HUES64 (cell line): ENCODE data around the gene PLOD3.

Experiments used
- H3K27ac ChIP-seq: 2 replicates; pipeline ENCODE4 v1.7.0; 2013; ENCODE audit warnings: low read depth, low read length, inconsistent platforms
- H3K27me3 ChIP-seq: 2 replicates; pipeline ENCODE4 v1.6.1; 2013; ENCODE audit warnings: mild to moderate bottlenecking, low read length; ENCODE audit not compliant: insufficient read depth
- H3K36me3 ChIP-seq: 2 replicates; pipeline ENCODE4 v1.6.1; 2013; ENCODE audit warnings: mild to moderate bottlenecking, low read length; ENCODE audit not compliant: insufficient read depth
- H3K4me1 ChIP-seq: 2 replicates; pipeline ENCODE4 v1.6.1; 2013; ENCODE audit warnings: mild to moderate bottlenecking, low read length, moderate library complexity; ENCODE audit not compliant: insufficient read depth
- H3K4me3 ChIP-seq: 2 replicates; pipeline ENCODE4 v1.5.1; 2013; ENCODE audit warnings: mild to moderate bottlenecking, low read length, moderate library complexity
- H3K9ac ChIP-seq: 2 replicates; pipeline ENCODE4 v1.6.1; 2013; ENCODE audit warnings: mild to moderate bottlenecking, low read depth, low read length
- H3K9me3 ChIP-seq: 2 replicates; pipeline ENCODE4 v1.6.1; 2013; ENCODE audit warnings: low read depth, low read length; ENCODE audit not compliant: insufficient read depth
- WGBS: fragments of 150-250, 120-280 bp; methylation state at CpG from one replicate; pipeline ENCODE4 v1.1.7; 2013; ENCODE audit warnings: missing lambda C conversion rate; 5-methylcytosine and 5-hydroxymethylcytosine counted together

Gene PLOD3

GRCh38 chr7:101174322-101174854 is 43.0 kb downstream of the PLOD3 start:
- H3K9me3 ChIP-seq = no peaks in the 10 kb centered on the region
- WGBS = 49% methylated on average over 28 of the region's 28 CpGs
- H3K36me3 ChIP-seq = no peaks in the 10 kb centered on the region
- peak overlapping the region; percentile 52 for H3K4me3 ChIP-seq
- peaks cover 15% of the 10 kb centered on the region; the same call in 1 of the 2 replicates for H3K4me1 ChIP-seq
- no peak overlapping the region for H3K9ac ChIP-seq
- H3K27ac ChIP-seq = no peak overlapping the region
- peaks cover 100% of the 10 kb centered on the region for H3K27me3 ChIP-seq

GRCh38 chr7:101173752-101174244 is 43.6 kb downstream of the PLOD3 start:
- H3K36me3 ChIP-seq = no peaks in the 10 kb centered on the region
- WGBS = 16% methylated on average over 16 of the region's 16 CpGs
- peaks cover 21% of the 10 kb centered on the region; the same call in 1 of the 2 replicates for H3K4me1 ChIP-seq
- no peaks in the 10 kb centered on the region for H3K9me3 ChIP-seq
- peak overlapping the region; percentile 52 for H3K4me3 ChIP-seq
- H3K27me3 ChIP-seq = peaks cover 100% of the 10 kb centered on the region
- H3K9ac ChIP-seq = no peak overlapping the region
- H3K27ac ChIP-seq = no peak overlapping the region

- no peak overlapping the region for H3K27ac ChIP-seq
- peak overlapping the region; percentile 46 for H3K4me3 ChIP-seq
- H3K9me3 ChIP-seq = no peaks in the 10 kb centered on the region
- peaks cover 100% of the 10 kb centered on the region for H3K27me3 ChIP-seq
- no peaks in the 10 kb centered on the region for H3K36me3 ChIP-seq
- 4% methylated on average over 52 of the region's 53 CpGs for WGBS
- no peak overlapping the region for H3K9ac ChIP-seq
- H3K4me1 ChIP-seq = peaks cover 28% of the 10 kb centered on the region
Measured at GRCh38 chr7:101172854-101173751, 44.3 kb downstream of the PLOD3 start.

GRCh38 chr7:101172005-101172853 is 45.2 kb downstream of the PLOD3 start:
- Histone ChIP-seq H3K9ac (no peak overlapping the region), H3K27ac (no peak overlapping the region), H3K36me3 (no peaks in the 10 kb centered on the region), H3K4me3 (peak overlapping the region; percentile 46), H3K27me3 (peaks cover 98% of the 10 kb centered on the region), H3K9me3 (no peaks in the 10 kb centered on the region), H3K4me1 (peaks cover 34% of the 10 kb centered on the region)
- under 1% methylated on average over 76 of the region's 79 CpGs for WGBS

GRCh38 chr7:101171442-101171837 is 45.9 kb downstream of the PLOD3 start:
- Histone ChIP-seq H3K9ac (no peak overlapping the region), H3K4me1 (peaks cover 34% of the 10 kb centered on the region), H3K27me3 (peaks cover 90% of the 10 kb centered on the region), H3K9me3 (no peaks in the 10 kb centered on the region), H3K36me3 (no peaks in the 10 kb centered on the region), H3K4me3 (peak overlapping the region; percentile 46), H3K27ac (no peak overlapping the region)
- 4% methylated on average over 12 of the region's 13 CpGs for whole genome bisulfite sequencing

- 6% methylated on average over 16 of the region's 17 CpGs for WGBS
- Histone ChIP-seq H3K4me1 (peaks cover 34% of the 10 kb centered on the region), H3K4me3 (peak overlapping the region; percentile 43; the same call in 1 of the 2 replicates)
Measured at GRCh38 chr7:101170617-101171441, 46.6 kb downstream of the PLOD3 start.

GRCh38 chr7:101169838-101170551 is 47.4 kb downstream of the PLOD3 start:
- Histone ChIP-seq H3K27me3 (peaks cover 79% of the 10 kb centered on the region), H3K27ac (no peak overlapping the region), H3K9me3 (no peaks in the 10 kb centered on the region), H3K4me3 (peak overlapping the region; percentile 43), H3K9ac (peak overlapping the region; percentile 28; the same call in 1 of the 2 replicates), H3K4me1 (peaks cover 36% of the 10 kb centered on the region), H3K36me3 (no peaks in the 10 kb centered on the region)
- WGBS = 2% methylated on average over 32 of the region's 33 CpGs

More at GRCh38 chr7:101170617-101171441, 46.6 kb downstream of the PLOD3 start:
- H3K27ac ChIP-seq = no peak overlapping the region
- H3K36me3 ChIP-seq = no peaks in the 10 kb centered on the region
- H3K27me3 ChIP-seq = peaks cover 84% of the 10 kb centered on the region
- no peak overlapping the region for H3K9ac ChIP-seq
- H3K9me3 ChIP-seq = no peaks in the 10 kb centered on the region

GRCh38 chr7:101169110-101169837 is 48.1 kb downstream of the PLOD3 start:
- 1% methylated on average over 14 of the region's 18 CpGs for WGBS
- Histone ChIP-seq H3K4me3 (peak overlapping the region; percentile 43), H3K36me3 (no peaks in the 10 kb centered on the region), H3K27me3 (peaks cover 79% of the 10 kb centered on the region), H3K4me1 (peaks cover 40% of the 10 kb centered on the region), H3K9ac (peak overlapping the region; percentile 28; the same call in 1 of the 2 replicates), H3K27ac (peak overlapping the region; percentile 19; the same call in 1 of the 2 replicates), H3K9me3 (no peaks in the 10 kb centered on the region)

- H3K9me3 ChIP-seq = no peaks in the 10 kb centered on the region
- H3K9ac ChIP-seq = peak overlapping the region; percentile 23; the same call in 1 of the 2 replicates
- 23% methylated on average over 2 of the region's 6 CpGs for WGBS
- H3K4me3 ChIP-seq = peak overlapping the region; percentile 43
- H3K27ac ChIP-seq = peak overlapping the region; percentile 19; the same call in 1 of the 2 replicates
- H3K36me3 ChIP-seq = no peaks in the 10 kb centered on the region
- peaks cover 40% of the 10 kb centered on the region for H3K4me1 ChIP-seq
- peaks cover 74% of the 10 kb centered on the region for H3K27me3 ChIP-seq
Measured at GRCh38 chr7:101168412-101169049, 48.9 kb downstream of the PLOD3 start.
